GM12878 (cell line): ENCODE measurements around the gene AK5. TPM values are rescaled to one million over a fixed set of nuclear protein-coding genes. Genes with fewer than 3 reads are reported as not detected.

Experiments used
- ATAC-seq: fragments of 200-7000 bp; cut with Tn5 transposase; 3 replicates; pipeline ENCODE4 v1.9.1; 2020; ENCODE audit warnings: mild to moderate bottlenecking, moderate library complexity
- BruUV-seq: library from RNA; stranded (reverse); fragments of 400-500 nt; replicated peaks from 2 replicates; lab custom pipeline; 2021; lab: Mats Ljungman, UMichigan
- CTCF ChIA-PET: fragments of 300-600 bp; sonication (Branson Sonifier 250); formaldehyde crosslinking; extraction: SDS; loops from one replicate; lab custom pipeline; 2021; ENCODE audit warnings: inconsistent platforms; lab: Yijun Ruan, JAX
- POLR2A ChIA-PET: fragments of 350-600 bp; formaldehyde crosslinking; extraction: SDS; loops from one replicate; lab custom pipeline; 2021; ENCODE audit warnings: inconsistent platforms; lab: Charles Lee
- RAD21 ChIA-PET: fragments of 300-600 bp; sonication (Branson Sonifier 250); formaldehyde crosslinking; loops from one replicate; lab custom pipeline; 2023; ENCODE audit warnings: antibody characterized with exemption; ENCODE audit not compliant: unreplicated experiment; lab: Charles Lee
- SMC1A ChIA-PET: fragments of 300-600 bp; sonication (Branson Sonifier 250); formaldehyde crosslinking; loops from one replicate; lab custom pipeline; 2023; ENCODE audit not compliant: unreplicated experiment, uncharacterized antibody; lab: Charles Lee
- DNase-seq: peaks from one replicate; pipeline ENCODE4 v3.0.0-alpha.2; 2011; ENCODE audit warnings: low read depth, low spot score
- FAIRE-seq: peaks from 3 replicates; lab custom pipeline; 2011; peaks lifted over from hg19 to GRCh38; lab: Jason Lieb, UNC
- H2AFZ ChIP-seq: 2 replicates; pipeline ENCODE4 v1.6.0; 2011; ENCODE audit warnings: low read depth, low read length, control low read depth; ENCODE audit not compliant: control insufficient read depth
- H3K27ac ChIP-seq: 2 replicates; pipeline ENCODE4 v1.5.1; 2011; ENCODE audit warnings: control low read depth; ENCODE audit not compliant: control insufficient read depth, insufficient read depth
- H3K27me3 ChIP-seq, 2 experiments: replicated peaks in 1 of 2; 2 replicates each; pipeline versions ENCODE4 v1.6.0 to v1.6.1; 2011; ENCODE audit warnings: low read length in 1 of 2; ENCODE audit not compliant: control insufficient read depth in 2 of 2, insufficient read depth in 2 of 2
- H3K36me3 ChIP-seq, 2 experiments: 2 replicates each; pipeline ENCODE4 v1.5.1; 2011; ENCODE audit warnings: low read length in 1 of 2; ENCODE audit not compliant: control insufficient read depth in 2 of 2, insufficient read depth in 2 of 2
- H3K4me1 ChIP-seq: 2 replicates; pipeline ENCODE4 v1.6.1; 2011; ENCODE audit warnings: mild to moderate bottlenecking, low read length, moderate library complexity, mixed read lengths; ENCODE audit not compliant: control insufficient read depth, insufficient read depth
- H3K4me2 ChIP-seq: 2 replicates; pipeline ENCODE4 v1.6.0; 2011; ENCODE audit warnings: control low read depth; ENCODE audit not compliant: control insufficient read depth, insufficient read depth
- H3K4me3 ChIP-seq: fragments of 200-600 bp; sonication (generic); 2 replicates; pipeline ENCODE4 v1.5.1; 2016
- H3K79me2 ChIP-seq: 2 replicates; pipeline ENCODE4 v1.6.0; 2011; ENCODE audit warnings: low read length; ENCODE audit not compliant: control insufficient read depth, insufficient read depth
- H3K9ac ChIP-seq: 2 replicates; pipeline ENCODE4 v1.8.0; 2011; ENCODE audit warnings: low read length, control low read depth, mixed read lengths; ENCODE audit not compliant: control insufficient read depth, insufficient read depth
- H3K9me3 ChIP-seq: replicated peaks from 3 replicates; pipeline ENCODE4 v1.5.1; 2011; ENCODE audit warnings: mild to moderate bottlenecking, low read length; ENCODE audit not compliant: control insufficient read depth, insufficient read depth
- H4K20me1 ChIP-seq: 2 replicates; pipeline ENCODE4 v1.6.0; 2011; ENCODE audit not compliant: control insufficient read depth, insufficient read depth
- ASH2L ChIP-seq: fragments of 300-600, 200-600 bp; sonication (generic); IDR thresholded peaks from 2 replicates; pipeline ENCODE4 v1.6.1; 2017; ENCODE audit warnings: low read depth, mild to moderate bottlenecking, borderline replicate concordance
- CHD1 ChIP-seq: IDR thresholded peaks from 2 replicates; pipeline ENCODE4 v1.6.1; 2012; ENCODE audit warnings: low read depth, low read length, improper control_type of control experiment
- CREM ChIP-seq: IDR thresholded peaks from 2 replicates; pipeline ENCODE4 v1.6.1; 2014; ENCODE audit warnings: antibody characterized with exemption, low read depth
- E2F4 ChIP-seq: IDR thresholded peaks from 2 replicates; pipeline ENCODE4 v1.6.1; 2012; ENCODE audit warnings: low read depth, low read length, improper control_type of control experiment
- EED ChIP-seq: sonication (generic); IDR thresholded peaks from 2 replicates; pipeline ENCODE4 v1.6.1; 2016; ENCODE audit warnings: antibody characterized with exemption, low read depth
- FOXM1 ChIP-seq: IDR thresholded peaks from 2 replicates; pipeline ENCODE4 v1.6.1; 2012; ENCODE audit warnings: low read depth, mild to moderate bottlenecking, inconsistent platforms, low read length, moderate library complexity
- IKZF2 ChIP-seq, 2 experiments: fragments of 450-650 bp; IDR thresholded peaks; 2 replicates each; pipeline ENCODE4 v1.6.1; 2017; ENCODE audit warnings: mild to moderate bottlenecking in 2 of 2, moderate library complexity in 2 of 2
- MEF2B ChIP-seq: fragments of 450-650 bp; IDR thresholded peaks from 2 replicates; pipeline ENCODE4 v1.6.1; 2018; ENCODE audit warnings: mild to moderate bottlenecking, moderate library complexity; ENCODE audit not compliant: partially characterized antibody, poor library complexity, severe bottlenecking
- MLLT1 ChIP-seq: fragments of 450-650 bp; IDR thresholded peaks from 2 replicates; pipeline ENCODE4 v1.6.1; 2016; ENCODE audit warnings: mild to moderate bottlenecking
- NBN ChIP-seq: fragments of 450-650 bp; IDR thresholded peaks from 2 replicates; pipeline ENCODE4 v1.6.1; 2016
- NFYB ChIP-seq: IDR thresholded peaks from 2 replicates; pipeline ENCODE4 v1.6.1; 2011; ENCODE audit warnings: low read depth, mild to moderate bottlenecking, low read length, improper control_type of control experiment, moderate library complexity; ENCODE audit not compliant: insufficient read depth
- POLR2A ChIP-seq: IDR thresholded peaks from 2 replicates; pipeline ENCODE4 v1.6.1; 2011; ENCODE audit warnings: low read depth, mild to moderate bottlenecking, low read length
- SMAD1 ChIP-seq: fragments of 450-650 bp; IDR thresholded peaks from 2 replicates; pipeline ENCODE4 v1.6.1; 2018; ENCODE audit warnings: mild to moderate bottlenecking, low read depth; ENCODE audit not compliant: partially characterized antibody
- SRF ChIP-seq, 2 experiments: IDR thresholded peaks; 2 replicates each; pipeline ENCODE4 v1.6.1; 2011; ENCODE audit warnings: low read depth in 2 of 2, low read length in 2 of 2, mild to moderate bottlenecking in 1 of 2, moderate library complexity in 1 of 2
- TBL1XR1 ChIP-seq: IDR thresholded peaks from 2 replicates; pipeline ENCODE4 v1.6.1; 2012; ENCODE audit warnings: low read depth, low read length, improper control_type of control experiment
- WGBS: methylation state at CpG from one replicate; pipeline ENCODE4 v1.1.6; 2016; ENCODE audit warnings: low lambda C conversion rate; ENCODE audit not compliant: insufficient replicate concordance, insufficient coverage; ENCODE audit errors: missing lambda C conversion rate; 5-methylcytosine and 5-hydroxymethylcytosine counted together
- in situ Hi-C: fragments of 300-500 bp; cut with MboI; formaldehyde crosslinking; loops from 9 replicates; pipeline ENCODE4 v1.14.3; 2018; ENCODE audit warnings: mixed read lengths
- intact Hi-C: fragments of 100-400 bp; cut with micrococcal nuclease; formaldehyde crosslinking; loops from one replicate; pipeline ENCODE4 v1.14.2; 2022; ENCODE audit not compliant: unreplicated experiment
- polyA plus RNA-seq, 11 experiments: library from polyadenylated mRNA; depleted of rRNA in 4 of 11; unstranded in 6 of 11; stranded (reverse) in 5 of 11; fragments of >200 nt; fragmentation: Nextera tagmentation in 4 of 11; fragmentation: Illumina TruSeq in 1 of 11; extraction: Ambion mirVana in 4 of 11; extraction: Trizol in 1 of 11; gene quantifications; 1 replicate in 1 of 11; 2 replicates in 10 of 11; pipeline versions ENCODE4 v1.2.1 to v1.2.3, GENCODE V29; 2011 to 2016; ENCODE audit warnings: inconsistent platforms in 2 of 11, missing spikeins in 2 of 11, low read depth in 1 of 11
- total RNA-seq, 4 experiments: library from RNA; depleted of rRNA in 3 of 4; stranded (reverse); fragments of >200 nt in 3 of 4; fragmentation: Illumina TruSeq in 1 of 4; extraction: Trizol in 1 of 4; gene quantifications; 2 replicates each; pipeline versions ENCODE4 v1.2.1 to v1.2.3, GENCODE V29; 2013 to 2021
- TF ChIP-seq, protein P1 (sequence below): fragments of 450-650 bp; IDR thresholded peaks from 2 replicates; pipeline ENCODE4 v1.6.1; 2016; ENCODE audit warnings: mild to moderate bottlenecking, moderate library complexity, borderline replicate concordance
- TF ChIP-seq, protein P2 (sequence below): IDR thresholded peaks from 2 replicates; pipeline ENCODE4 v1.6.1; 2011; ENCODE audit warnings: low read depth, mild to moderate bottlenecking, low read length, moderate library complexity, borderline replicate concordance; ENCODE audit errors: extremely low read depth
- TF ChIP-seq, protein P3 (sequence below): fragments of 450-650 bp; IDR thresholded peaks from 2 replicates; pipeline ENCODE4 v1.6.1; 2016; ENCODE audit warnings: mild to moderate bottlenecking

AK5 gene
- total and polyA plus RNA-seq, 10 of the 15 experiments (the other 5 are each of a cell fraction or from before 2014, with no cell fraction given) = 0.08 to 0.33 TPM; not detected in 8

GRCh38 chr1:77590651-77591050 lies 308.8 kb downstream of the AK5 start:
- H2AFZ ChIP-seq = no peak overlapping the region
- BruUV-seq = no TSS peak
- H3K79me2 ChIP-seq = no peaks in the 10 kb centered on the region; the same call in 1 of the 2 replicates
- no peaks in the 10 kb centered on the region for H3K27me3 ChIP-seq
- 95% methylated on average over 1 of the region's 1 CpG for WGBS
- no peaks in the 10 kb centered on the region for H4K20me1 ChIP-seq
- no peak for FAIRE-seq
- no peaks in the 10 kb centered on the region for H3K9me3 ChIP-seq
- no peak for ATAC-seq
- in situ Hi-C loops (no loop called here), intact Hi-C loops (no loop called here)
- H3K4me2 ChIP-seq = no peak overlapping the region
- RAD21 ChIA-PET = interaction anchor here (1.2 kb wide), 1 partner anchor 8 kb away, joined by 3 read pairs; no protein-coding TSS in a partner anchor
- H3K27ac ChIP-seq = no peak overlapping the region
- no peak overlapping the region for H3K9ac ChIP-seq
- H3K4me3 ChIP-seq = no peak overlapping the region
- SMC1A ChIA-PET = interaction anchor here (1.3 kb wide), 1 partner anchor 34 kb away, joined by 4 read pairs; no protein-coding TSS in a partner anchor
- CTCF ChIA-PET = no interaction called here
- no peaks in the 10 kb centered on the region for H3K4me1 ChIP-seq
- H3K36me3 ChIP-seq = peaks cover 0 to 3% of the 10 kb centered on the region in 2 experiments; a peak in 1 of 4 replicates
- no peak for DNase-seq
- POLR2A ChIA-PET = no interaction called here
- TF ChIP-seq NBN (no peak), E2F4 (no peak), FOXM1 (no peak), IKZF2 (IDR thresholded peaks at IDR 0.05) (no peak), NFYB (no peak), ASH2L (no peak), POLR2A (no peak), MLLT1 (no peak), SMAD1 (no peak), CREM (no peak), MEF2B (no peak), EED (no peak), CHD1 (no peak), SRF (IDR thresholded peaks at IDR 0.05; ENCODE audit: low read depth in 2 of 2, low read length in 2 of 2) (no peak), TBL1XR1 (no peak)
- TF ChIP-seq, protein P1, sequence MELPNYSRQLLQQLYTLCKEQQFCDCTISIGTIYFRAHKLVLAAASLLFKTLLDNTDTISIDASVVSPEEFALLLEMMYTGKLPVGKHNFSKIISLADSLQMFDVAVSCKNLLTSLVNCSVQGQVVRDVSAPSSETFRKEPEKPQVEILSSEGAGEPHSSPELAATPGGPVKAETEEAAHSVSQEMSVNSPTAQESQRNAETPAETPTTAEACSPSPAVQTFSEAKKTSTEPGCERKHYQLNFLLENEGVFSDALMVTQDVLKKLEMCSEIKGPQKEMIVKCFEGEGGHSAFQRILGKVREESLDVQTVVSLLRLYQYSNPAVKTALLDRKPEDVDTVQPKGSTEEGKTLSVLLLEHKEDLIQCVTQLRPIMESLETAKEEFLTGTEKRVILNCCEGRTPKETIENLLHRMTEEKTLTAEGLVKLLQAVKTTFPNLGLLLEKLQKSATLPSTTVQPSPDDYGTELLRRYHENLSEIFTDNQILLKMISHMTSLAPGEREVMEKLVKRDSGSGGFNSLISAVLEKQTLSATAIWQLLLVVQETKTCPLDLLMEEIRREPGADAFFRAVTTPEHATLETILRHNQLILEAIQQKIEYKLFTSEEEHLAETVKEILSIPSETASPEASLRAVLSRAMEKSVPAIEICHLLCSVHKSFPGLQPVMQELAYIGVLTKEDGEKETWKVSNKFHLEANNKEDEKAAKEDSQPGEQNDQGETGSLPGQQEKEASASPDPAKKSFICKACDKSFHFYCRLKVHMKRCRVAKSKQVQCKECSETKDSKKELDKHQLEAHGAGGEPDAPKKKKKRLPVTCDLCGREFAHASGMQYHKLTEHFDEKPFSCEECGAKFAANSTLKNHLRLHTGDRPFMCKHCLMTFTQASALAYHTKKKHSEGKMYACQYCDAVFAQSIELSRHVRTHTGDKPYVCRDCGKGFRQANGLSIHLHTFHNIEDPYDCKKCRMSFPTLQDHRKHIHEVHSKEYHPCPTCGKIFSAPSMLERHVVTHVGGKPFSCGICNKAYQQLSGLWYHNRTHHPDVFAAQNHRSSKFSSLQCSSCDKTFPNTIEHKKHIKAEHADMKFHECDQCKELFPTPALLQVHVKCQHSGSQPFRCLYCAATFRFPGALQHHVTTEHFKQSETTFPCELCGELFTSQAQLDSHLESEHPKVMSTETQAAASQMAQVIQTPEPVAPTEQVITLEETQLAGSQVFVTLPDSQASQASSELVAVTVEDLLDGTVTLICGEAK = no peak
- TF ChIP-seq, protein P2, sequence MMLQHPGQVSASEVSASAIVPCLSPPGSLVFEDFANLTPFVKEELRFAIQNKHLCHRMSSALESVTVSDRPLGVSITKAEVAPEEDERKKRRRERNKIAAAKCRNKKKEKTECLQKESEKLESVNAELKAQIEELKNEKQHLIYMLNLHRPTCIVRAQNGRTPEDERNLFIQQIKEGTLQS = no peak
- TF ChIP-seq, protein P3, sequence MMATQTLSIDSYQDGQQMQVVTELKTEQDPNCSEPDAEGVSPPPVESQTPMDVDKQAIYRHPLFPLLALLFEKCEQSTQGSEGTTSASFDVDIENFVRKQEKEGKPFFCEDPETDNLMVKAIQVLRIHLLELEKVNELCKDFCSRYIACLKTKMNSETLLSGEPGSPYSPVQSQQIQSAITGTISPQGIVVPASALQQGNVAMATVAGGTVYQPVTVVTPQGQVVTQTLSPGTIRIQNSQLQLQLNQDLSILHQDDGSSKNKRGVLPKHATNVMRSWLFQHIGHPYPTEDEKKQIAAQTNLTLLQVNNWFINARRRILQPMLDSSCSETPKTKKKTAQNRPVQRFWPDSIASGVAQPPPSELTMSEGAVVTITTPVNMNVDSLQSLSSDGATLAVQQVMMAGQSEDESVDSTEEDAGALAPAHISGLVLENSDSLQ = no peak
